C4-2B (cell line): ENCODE measurements around the gene TMEM235.

Experiments
- H3K27ac ChIP-seq: fragments of 450-650 bp; 2 replicates; pipeline ENCODE4 v1.5.1; 2017
- CTCF ChIP-seq: fragments of 450-650 bp; conservative IDR thresholded peaks from 2 replicates; pipeline ENCODE4 v1.5.1; 2017; ENCODE audit warnings: mild to moderate bottlenecking
- ZFX ChIP-seq: fragments of 450-650 bp; IDR thresholded peaks from 2 replicates; pipeline ENCODE4 v1.6.1; 2017

The TMEM235 gene

GRCh38 chr17:78241277-78242023, 10.0 kb downstream of the TMEM235 start:
- TF ChIP-seq ZFX (no peak), CTCF (no peak)
- no peak overlapping the region for H3K27ac ChIP-seq

GRCh38 chr17:78242024-78242742, 10.8 kb downstream of the TMEM235 start:
- TF ChIP-seq CTCF: no peak
- no peak for TF ChIP-seq ZFX
- H3K27ac ChIP-seq: no peak overlapping the region

- H3K27ac ChIP-seq: no peak overlapping the region
- no peak for TF ChIP-seq ZFX
- TF ChIP-seq CTCF: no peak
Observed at GRCh38 chr17:78247304-78247703, 15.9 kb downstream of the TMEM235 start.

- TF ChIP-seq CTCF (no peak), ZFX (no peak)
- no peak overlapping the region for H3K27ac ChIP-seq
Observed at GRCh38 chr17:78248051-78248914, 16.9 kb downstream of the TMEM235 start.

GRCh38 chr17:78249074-78249817, 17.8 kb downstream of the TMEM235 start:
- H3K27ac ChIP-seq: no peak overlapping the region
- TF ChIP-seq CTCF: no peak
- no peak for TF ChIP-seq ZFX

GRCh38 chr17:78249818-78250806, 18.7 kb downstream of the TMEM235 start:
- no peak overlapping the region for H3K27ac ChIP-seq
- TF ChIP-seq CTCF (no peak), ZFX (no peak)
